GM19193 (cell line): ENCODE data around the gene GCLC.

Experiments
- POLR2A ChIP-seq: IDR thresholded peaks from 4 replicates; pipeline ENCODE4 v1.6.1; 2011; ENCODE audit not compliant: insufficient read depth, insufficient read length; ENCODE audit errors: extremely low read depth

The GCLC gene

DNA sequence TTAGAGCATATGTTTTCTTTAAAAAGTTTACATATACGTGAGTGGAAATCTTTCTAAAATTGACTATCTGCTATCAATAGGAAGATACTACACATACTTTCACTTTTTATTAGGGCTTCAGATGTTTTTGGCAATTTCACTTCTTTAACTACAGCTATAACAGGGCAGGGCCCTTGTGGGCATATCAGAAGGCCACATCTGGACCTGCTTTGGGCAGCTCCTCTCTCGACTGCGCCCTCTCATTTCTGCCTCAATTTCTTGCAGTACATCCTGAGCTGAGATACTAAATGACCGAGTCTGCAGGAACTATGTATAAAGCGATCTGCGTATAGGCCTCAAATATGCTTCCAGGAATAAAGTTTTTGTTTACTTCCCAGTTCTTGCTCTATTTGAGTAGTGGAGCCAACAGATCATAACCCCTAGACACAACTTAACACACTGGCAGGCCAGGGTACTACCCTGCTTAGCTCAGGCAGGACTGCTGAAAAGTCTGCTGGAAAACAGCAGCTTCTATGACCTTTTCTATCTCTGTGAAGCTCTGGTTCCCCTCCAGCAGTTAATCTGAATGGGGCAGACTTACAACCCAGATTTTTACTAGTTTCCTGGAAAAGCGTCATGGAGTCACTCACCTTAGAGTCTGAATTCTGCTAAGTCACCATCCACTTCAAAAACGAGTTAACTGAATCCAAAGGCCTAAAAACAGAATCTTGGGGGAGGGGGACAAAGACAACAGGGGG is 12.7 kb downstream of the GCLC start:
- TF ChIP-seq POLR2A: no peak

GRCh38 chr6:53530780-53531386 is 14.0 kb downstream of the GCLC start:
- TF ChIP-seq POLR2A: no peak

DNA sequence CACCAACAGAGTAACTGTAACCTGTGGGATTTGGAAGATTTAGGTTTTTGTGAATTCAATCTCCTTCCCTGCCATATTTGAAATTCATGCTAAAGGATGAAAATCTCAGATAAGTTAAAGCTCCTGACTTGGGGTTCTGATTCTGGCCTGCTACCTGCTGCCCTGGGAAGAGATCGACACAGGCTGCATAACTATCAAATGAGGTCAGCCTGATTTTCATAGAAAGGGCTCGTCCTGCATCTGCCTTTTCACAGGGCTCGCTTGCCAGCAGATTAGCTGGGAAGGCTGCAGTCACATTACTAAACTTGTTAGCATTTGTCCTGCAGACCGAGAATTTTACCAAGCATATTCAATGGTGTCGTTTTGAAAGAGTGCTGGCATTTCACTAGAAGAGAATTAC is 14.6 kb downstream of the GCLC start:
- no peak for TF ChIP-seq POLR2A

DNA sequence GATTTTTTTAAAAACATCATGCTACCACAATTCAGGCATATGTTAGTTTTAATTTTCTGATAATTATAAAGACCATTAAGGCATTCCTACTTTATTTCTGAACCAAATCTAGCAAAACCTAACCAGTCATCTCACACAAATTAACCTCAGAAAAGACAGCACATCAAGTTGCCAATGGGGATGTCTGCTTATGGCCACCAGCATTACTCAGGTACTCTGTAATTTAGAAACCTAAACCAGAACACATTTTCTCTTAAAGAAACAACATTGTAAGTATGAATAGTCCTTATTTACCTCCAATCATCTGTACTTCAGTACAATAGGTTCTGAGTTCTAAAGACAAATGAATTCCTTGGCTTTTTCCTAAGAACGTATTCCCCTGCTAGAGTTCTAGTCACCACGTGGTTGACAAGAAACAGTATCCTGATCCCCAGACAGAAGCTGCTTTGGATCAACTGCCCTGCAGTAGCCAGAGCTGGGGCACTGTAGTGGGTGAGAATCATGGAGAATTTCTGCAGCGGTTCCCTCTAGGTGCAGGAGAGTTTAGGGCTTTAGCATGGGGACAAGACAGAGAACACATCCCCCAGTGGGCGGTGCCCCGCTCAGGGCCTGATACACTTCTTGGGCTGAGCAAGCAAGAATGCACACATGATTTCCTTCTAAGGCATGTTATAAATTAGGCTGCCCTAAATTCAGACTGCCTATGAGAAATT is 15.4 kb downstream of the GCLC start:
- TF ChIP-seq POLR2A: no peak

GRCh38 chr6:53528107-53528506 is 16.8 kb downstream of the GCLC start:
- no peak for TF ChIP-seq POLR2A

- TF ChIP-seq POLR2A: no peak
These were observed 17.6 kb downstream of the GCLC start for GRCh38 chr6:53527249-53527765.

- TF ChIP-seq POLR2A: no peak
These were observed 18.9 kb downstream of the GCLC start for GRCh38 chr6:53526000-53526399.

DNA sequence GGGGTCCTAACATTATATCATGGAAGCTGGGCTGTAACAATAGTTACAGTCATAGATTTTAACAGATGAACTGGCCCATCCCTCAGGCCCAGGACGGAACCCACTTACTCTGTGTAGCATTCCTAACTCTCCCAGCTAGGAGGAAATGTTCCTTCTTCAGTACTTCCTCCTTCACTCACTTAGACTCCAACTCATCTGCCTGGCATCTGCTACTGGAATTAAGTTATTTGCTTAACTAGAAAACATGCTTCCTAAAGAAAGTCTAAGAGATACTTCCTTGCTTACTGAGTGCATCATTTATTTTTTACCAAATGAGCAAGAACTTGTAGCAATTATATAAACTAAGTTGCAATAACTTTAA is 20.5 kb downstream of the GCLC start:
- no peak for TF ChIP-seq POLR2A

DNA sequence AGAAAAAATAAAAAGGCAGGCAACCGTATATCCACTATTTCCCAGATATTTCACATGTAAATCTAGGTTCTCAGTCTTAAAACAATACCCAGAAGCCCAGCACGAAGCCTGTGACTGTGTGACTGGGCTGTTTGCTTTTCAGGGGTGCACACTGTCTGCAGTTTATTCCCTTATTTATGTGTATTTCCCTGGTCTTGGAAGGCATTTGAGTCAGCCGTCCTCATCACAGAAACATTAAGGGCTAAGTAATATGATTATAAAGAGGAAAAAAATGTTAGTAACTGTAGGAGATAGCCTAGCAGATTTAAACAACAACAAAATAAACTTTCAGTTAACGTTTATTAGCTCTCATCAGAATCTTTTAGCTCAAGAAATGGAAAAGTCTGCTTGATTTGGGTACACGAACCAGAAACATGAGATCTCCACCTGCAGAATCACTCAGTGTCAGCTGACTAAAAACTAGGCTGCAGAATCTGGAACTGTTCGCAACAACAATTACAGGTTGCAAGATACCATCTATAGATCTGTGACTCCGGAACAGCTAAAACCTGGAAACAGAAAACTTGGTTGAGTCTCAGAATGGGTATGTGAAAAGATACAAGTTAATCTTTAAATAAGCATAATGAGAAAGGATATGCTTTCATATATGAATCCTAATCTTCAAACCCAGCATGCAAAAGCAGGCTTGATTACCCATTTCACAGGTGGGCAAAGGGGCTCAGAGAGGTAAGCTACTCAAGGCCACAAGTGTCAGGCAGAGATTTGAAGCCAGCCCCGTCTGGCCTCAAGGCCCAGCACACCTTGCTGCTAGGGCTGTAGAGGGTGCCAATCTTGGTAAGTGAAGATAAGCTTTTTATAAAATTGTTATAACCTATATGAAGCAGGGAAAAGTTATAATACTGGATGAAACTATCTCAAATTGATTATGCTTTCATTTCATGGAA is 21.1 kb downstream of the GCLC start:
- TF ChIP-seq POLR2A: no peak

DNA sequence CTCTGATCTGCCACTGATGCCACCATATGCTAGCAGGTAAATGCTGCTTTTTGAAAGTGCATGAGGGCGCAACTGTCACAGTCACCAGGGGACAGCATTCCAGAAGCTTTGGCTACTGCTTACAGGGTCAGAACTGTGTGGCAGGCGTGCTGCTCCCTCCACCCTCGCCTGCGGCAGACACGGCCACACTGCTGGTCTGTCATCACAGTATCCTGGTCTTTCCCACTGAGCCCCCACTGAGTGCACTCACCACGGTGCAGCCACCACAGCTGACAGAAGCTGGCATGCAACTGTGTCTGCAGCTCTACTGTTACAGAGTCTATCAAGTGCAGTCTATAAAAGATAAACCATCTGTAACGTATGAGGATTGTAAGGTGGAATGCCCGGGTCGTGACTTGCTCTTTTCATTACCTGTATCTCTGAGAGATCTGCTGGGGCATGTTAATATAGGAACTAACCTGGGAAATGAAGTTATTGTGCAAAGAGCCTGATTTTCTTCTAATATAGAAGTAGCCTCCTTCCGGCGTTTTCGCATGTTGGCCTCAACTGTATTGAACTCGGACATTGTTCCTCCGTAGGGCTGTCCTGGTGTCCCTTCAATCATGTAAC is 24.5 kb downstream of the GCLC start:
- no peak for TF ChIP-seq POLR2A

- TF ChIP-seq POLR2A: no peak
These were observed 26.0 kb downstream of the GCLC start for GRCh38 chr6:53518862-53519261.

GRCh38 chr6:53517021-53517420 is 27.9 kb downstream of the GCLC start:
- TF ChIP-seq POLR2A: no peak

DNA sequence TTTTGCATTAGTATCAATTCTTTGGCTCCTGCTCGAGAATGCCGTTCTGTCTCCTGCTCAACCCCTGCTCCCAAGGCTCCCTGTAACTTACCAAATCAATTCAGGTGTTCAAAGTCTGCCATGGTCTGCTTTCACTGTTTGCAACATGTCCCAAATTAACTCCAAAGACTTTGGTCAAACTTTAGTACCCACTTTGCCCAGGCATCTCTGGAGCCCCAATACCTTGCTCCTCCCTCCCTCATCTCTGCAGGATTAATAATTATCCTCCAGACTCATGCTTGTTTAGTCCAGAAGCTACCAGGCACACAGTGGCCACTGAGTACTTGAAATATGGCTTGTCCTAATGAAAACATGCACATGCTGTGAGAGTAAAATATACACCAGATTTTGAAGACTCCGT is 30.2 kb downstream of the GCLC start:
- TF ChIP-seq POLR2A: no peak

DNA sequence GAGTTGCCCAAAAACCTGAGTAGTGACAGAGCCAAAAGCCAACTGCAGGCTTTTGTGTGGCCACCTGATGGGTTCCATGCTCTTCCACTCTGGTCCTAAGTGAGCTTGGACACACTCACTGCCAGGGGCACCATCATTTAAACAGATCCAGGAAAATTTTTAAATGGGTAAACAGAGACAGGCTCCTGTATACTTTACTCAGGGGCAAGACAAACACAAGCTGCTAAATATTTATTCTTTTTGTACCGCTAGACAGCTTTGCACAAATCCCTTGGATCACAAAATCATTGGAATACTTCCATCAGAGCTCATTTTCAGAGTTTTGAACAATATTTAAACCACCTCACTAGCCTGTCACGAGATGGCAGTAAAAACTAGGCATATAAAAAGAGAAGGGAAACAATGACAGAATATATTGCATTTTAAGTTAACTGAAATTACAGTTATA is 31.4 kb downstream of the GCLC start:
- no peak for TF ChIP-seq POLR2A
